HG03196 (cell line): Measurements from ENCODE around the gene CLRN1.

Experiments
- ATAC-seq: cut with Tn5 transposase; IDR thresholded peaks from one replicate; pipeline ENCODE4 v1.9.1; 2021; ENCODE audit not compliant: unreplicated experiment

CLRN1 gene

GRCh38 chr3:150878290-150878689 lies 94.2 kb downstream of the CLRN1 start:
- no peak for ATAC-seq

GRCh38 chr3:150877303-150877702 lies 95.2 kb downstream of the CLRN1 start:
- no peak for ATAC-seq

GRCh38 chr3:150876611-150877265 lies 95.8 kb downstream of the CLRN1 start:
- ATAC-seq: no peak
